ENCODE measurements around the gene SLC2A10. TPM values are rescaled to one million over a fixed set of nuclear protein-coding genes. Genes with fewer than 3 reads are reported as not detected.
A peak's percentile ranks its signal among the peaks of the same experiment; 100 is the strongest.

SLC2A10 gene
- total RNA-seq, 4 donors from 2014 or later, result 3.1 to 6.7 (median 5.4) TPM

- H3K4me3 ChIP-seq, result no peak overlapping the region
- intact Hi-C loops (cut with DNase I), result no loop called here
- no peak for TF ChIP-seq POLR2A (IDR thresholded peaks at IDR 0.05)
- TF ChIP-seq CTCF (IDR thresholded peaks at IDR 0.05), result peak in 3 of 6 experiments; percentile 28 to 40 (median 37)
- 21 to 31% methylated on average over 3 to 4 of the region's 4 CpGs for WGBS, 2 donors
- peaks cover 0 to 5% (median 0%) of the 10 kb centered on the region in 3 donors for H3K9me3 ChIP-seq
- no peak for DNase-seq
- H3K27me3 ChIP-seq, result no peaks in the 10 kb centered on the region
- H3K36me3 ChIP-seq, result no peaks in the 10 kb centered on the region
- H3K4me1 ChIP-seq, result peaks cover 3 to 41% (median 15%) of the 10 kb centered on the region in 3 donors
- peak overlapping the region in 1 of 4 donors; percentile 28 for H3K27ac ChIP-seq
Measured at GRCh38 chr20:46715292-46715756, 5.9 kb downstream of the SLC2A10 start.

- WGBS, 2 donors, result 90% methylated on average over 9 of the region's 9 CpGs
Measured at GRCh38 chr20:46717818-46718541, 8.5 kb downstream of the SLC2A10 start.

GRCh38 chr20:46720019-46720418 lies 10.6 kb downstream of the SLC2A10 start:
- intact Hi-C loops (cut with DNase I), result no loop called here
- Histone ChIP-seq H3K9me3 (peaks cover 0 to 12% (median 5%) of the 10 kb centered on the region in 3 donors), H3K27ac (no peak overlapping the region), H3K27me3 (no peaks in the 10 kb centered on the region), H3K4me3 (no peak overlapping the region), H3K36me3 (no peaks in the 10 kb centered on the region), H3K4me1 (peaks cover 0 to 8% (median 4%) of the 10 kb centered on the region in 3 donors)
- DNase-seq, result no peak
- WGBS, 2 donors, result 80 to 88% methylated on average over 1 of the region's 1 CpG
- no peak for TF ChIP-seq CTCF (IDR thresholded peaks at IDR 0.05)
- no peak for TF ChIP-seq POLR2A (IDR thresholded peaks at IDR 0.05)

More at GRCh38 chr20:46717818-46718541, 8.5 kb downstream of the SLC2A10 start:
- intact Hi-C loops (cut with DNase I), result no loop called here
- TF ChIP-seq CTCF (IDR thresholded peaks at IDR 0.05) (no peak), POLR2A (IDR thresholded peaks at IDR 0.05) (no peak)
- H3K4me3 ChIP-seq, result no peak overlapping the region
- H3K27me3 ChIP-seq, result no peaks in the 10 kb centered on the region
- H3K36me3 ChIP-seq, result no peaks in the 10 kb centered on the region
- peaks cover 0 to 21% (median 8%) of the 10 kb centered on the region in 3 donors for H3K4me1 ChIP-seq
- H3K27ac ChIP-seq, result no peak overlapping the region
- H3K9me3 ChIP-seq, result peaks cover 0 to 12% (median 5%) of the 10 kb centered on the region in 3 donors
- no peak for DNase-seq

GRCh38 chr20:46720776-46721425 lies 11.5 kb downstream of the SLC2A10 start:
- Histone ChIP-seq H3K9me3 (peaks cover 0 to 12% (median 5%) of the 10 kb centered on the region in 3 donors), H3K4me1 (no peaks in the 10 kb centered on the region), H3K36me3 (peaks cover 0 to 9% (median 0%) of the 10 kb centered on the region in 3 donors), H3K27ac (no peak overlapping the region), H3K27me3 (no peaks in the 10 kb centered on the region), H3K4me3 (no peak overlapping the region)
- no peak for DNase-seq
- no peak for TF ChIP-seq POLR2A (IDR thresholded peaks at IDR 0.05)
- no peak for TF ChIP-seq CTCF (IDR thresholded peaks at IDR 0.05)
- intact Hi-C loops (cut with DNase I), result no loop called here

GRCh38 chr20:46721476-46721875 lies 12.0 kb downstream of the SLC2A10 start:
- H3K9me3 ChIP-seq, result peaks cover 0 to 12% (median 5%) of the 10 kb centered on the region in 3 donors
- no peak for DNase-seq
- H3K27me3 ChIP-seq, result no peaks in the 10 kb centered on the region
- WGBS, 2 donors, result 78 to 95% methylated on average over 1 of the region's 1 CpG
- no peak overlapping the region for H3K27ac ChIP-seq
- peaks cover 0 to 11% (median 0%) of the 10 kb centered on the region in 3 donors for H3K36me3 ChIP-seq
- TF ChIP-seq POLR2A (IDR thresholded peaks at IDR 0.05) (no peak), CTCF (IDR thresholded peaks at IDR 0.05) (no peak)
- H3K4me3 ChIP-seq, result no peak overlapping the region
- H3K4me1 ChIP-seq, result no peaks in the 10 kb centered on the region
- intact Hi-C loops (cut with DNase I), result no loop called here

Data from esophagus squamous epithelium (tissue), 5 donors.